ENCODE data around the gene ANP32A.

DNA sequence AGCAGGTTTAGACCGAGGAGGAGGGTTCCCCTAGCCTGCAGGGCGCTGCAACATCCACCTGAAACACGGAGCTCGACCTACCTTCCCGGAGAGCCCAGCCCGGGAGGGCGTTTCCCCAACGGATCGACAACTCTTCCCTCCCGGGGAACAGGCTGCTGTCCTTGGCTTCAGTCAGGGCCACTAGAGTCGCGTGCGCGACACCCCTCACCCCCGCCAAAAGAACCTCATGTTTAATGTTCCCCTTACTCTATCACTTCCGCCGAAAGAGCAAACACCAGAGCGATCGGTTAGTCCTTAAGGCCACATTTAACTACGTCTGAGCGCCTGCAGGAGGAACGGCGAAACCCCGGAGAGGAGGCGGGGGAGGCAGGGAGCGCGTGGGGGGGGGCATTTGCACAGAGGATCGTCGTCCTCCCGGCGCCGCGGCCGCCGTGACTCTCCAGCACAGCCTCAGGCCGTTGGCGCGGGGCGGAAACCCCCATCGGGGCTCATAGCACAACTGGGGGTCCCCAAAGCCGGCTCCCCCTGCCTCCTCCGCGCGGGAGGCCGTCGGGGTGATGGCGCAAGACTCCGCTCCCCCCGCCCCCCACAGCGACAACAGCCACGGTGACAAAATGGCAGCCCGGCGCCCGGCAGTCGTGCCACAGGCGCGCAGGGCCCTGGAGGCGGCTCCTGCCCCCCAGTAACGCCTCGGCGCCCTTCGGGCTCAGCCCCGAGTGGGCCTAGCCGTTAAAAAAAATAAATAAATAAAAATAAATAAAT is 3.2 kb downstream of the ANP32A start:
- TF ChIP-seq, protein P1, sequence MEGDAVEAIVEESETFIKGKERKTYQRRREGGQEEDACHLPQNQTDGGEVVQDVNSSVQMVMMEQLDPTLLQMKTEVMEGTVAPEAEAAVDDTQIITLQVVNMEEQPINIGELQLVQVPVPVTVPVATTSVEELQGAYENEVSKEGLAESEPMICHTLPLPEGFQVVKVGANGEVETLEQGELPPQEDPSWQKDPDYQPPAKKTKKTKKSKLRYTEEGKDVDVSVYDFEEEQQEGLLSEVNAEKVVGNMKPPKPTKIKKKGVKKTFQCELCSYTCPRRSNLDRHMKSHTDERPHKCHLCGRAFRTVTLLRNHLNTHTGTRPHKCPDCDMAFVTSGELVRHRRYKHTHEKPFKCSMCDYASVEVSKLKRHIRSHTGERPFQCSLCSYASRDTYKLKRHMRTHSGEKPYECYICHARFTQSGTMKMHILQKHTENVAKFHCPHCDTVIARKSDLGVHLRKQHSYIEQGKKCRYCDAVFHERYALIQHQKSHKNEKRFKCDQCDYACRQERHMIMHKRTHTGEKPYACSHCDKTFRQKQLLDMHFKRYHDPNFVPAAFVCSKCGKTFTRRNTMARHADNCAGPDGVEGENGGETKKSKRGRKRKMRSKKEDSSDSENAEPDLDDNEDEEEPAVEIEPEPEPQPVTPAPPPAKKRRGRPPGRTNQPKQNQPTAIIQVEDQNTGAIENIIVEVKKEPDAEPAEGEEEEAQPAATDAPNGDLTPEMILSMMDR (IDR thresholded peaks at IDR 0.05), result no peak
- TF ChIP-seq POLR2A (IDR thresholded peaks at IDR 0.05), result no peak

Measured in testis (tissue), 2 donors.